K562 (cell line): ENCODE data around the gene SPATS2. TPM values are rescaled to one million over a fixed set of nuclear protein-coding genes. Genes with fewer than 3 reads are reported as not detected.

ENCODE experiments used
- ATAC-seq: fragments of 200-7000 bp; cut with Tn5 transposase; 3 replicates; pipeline ENCODE4 v1.9.1; 2020; ENCODE audit warnings: moderate library complexity
- BruUV-seq: library from RNA; stranded (reverse); fragments of 400-500 nt; replicated peaks from 2 replicates; lab custom pipeline; 2021; lab: Mats Ljungman, UMichigan
- CTCF ChIA-PET: fragments of 300-600 bp; formaldehyde crosslinking; extraction: SDS; loops from one replicate; lab custom pipeline; 2021; ENCODE audit warnings: low intra/inter-chr PET ratio; lab: Yijun Ruan, JAX
- POLR2A ChIA-PET: fragments of 300-600, 350-650 bp; sonication (Branson Sonifier 250); formaldehyde crosslinking; extraction: SDS; loops from one replicate; lab custom pipeline; 2021; ENCODE audit warnings: antibody characterized with exemption, inconsistent platforms; lab: Yijun Ruan, JAX
- DNase-seq, 4 experiments: peaks; one replicate each; pipeline versions ENCODE4 v3.0.0 to v3.0.0-alpha.2; 2011 to 2018; ENCODE audit warnings: low spot score in 3 of 4, mixed read lengths in 3 of 4; ENCODE audit errors: extremely low read depth in 1 of 4
- FAIRE-seq: peaks from 2 replicates; lab custom pipeline; 2011; peaks lifted over from hg19 to GRCh38; lab: Jason Lieb, UNC
- H2AFZ ChIP-seq: 2 replicates; pipeline ENCODE4 v1.6.0; 2011; ENCODE audit warnings: low read depth, low read length, control low read depth, inconsistent platforms
- H3K27ac ChIP-seq: fragments of 200-600 bp; 3 replicates; pipeline ENCODE4 v1.8.0; 2011; ENCODE audit warnings: low read depth, mild to moderate bottlenecking, control low read depth, inconsistent platforms, low read length, moderate library complexity, mixed read lengths; ENCODE audit errors: extremely low read depth
- H3K27me3 ChIP-seq, 2 experiments: fragments of 300-600 bp in 1 of 2; 2 replicates in 1 of 2; 3 replicates in 1 of 2; pipeline versions ENCODE4 v1.6.0 to v1.8.0; 2011; ENCODE audit warnings: inconsistent platforms in 2 of 2, low read length in 2 of 2, mild to moderate bottlenecking in 1 of 2, mixed read lengths in 1 of 2, moderate library complexity in 1 of 2; ENCODE audit not compliant: control insufficient read depth in 2 of 2, insufficient read depth in 2 of 2
- H3K36me3 ChIP-seq: fragments of 300-600 bp; 3 replicates; pipeline ENCODE4 v1.8.0; 2011; ENCODE audit warnings: mild to moderate bottlenecking, low read length, inconsistent platforms; ENCODE audit not compliant: control insufficient read depth, insufficient read depth
- H3K4me1 ChIP-seq, 2 experiments: fragments of 200-600 bp in 1 of 2; replicated peaks in 1 of 2; 2 replicates in 1 of 2; 3 replicates in 1 of 2; pipeline versions ENCODE4 v1.5.1 to v1.8.0; 2011; ENCODE audit warnings: inconsistent platforms in 2 of 2, low read length in 2 of 2, mild to moderate bottlenecking in 1 of 2, mixed read lengths in 1 of 2, moderate library complexity in 1 of 2; ENCODE audit not compliant: control insufficient read depth in 2 of 2, insufficient read depth in 2 of 2
- H3K4me2 ChIP-seq: 2 replicates; pipeline ENCODE4 v1.6.1; 2011; ENCODE audit warnings: low read length, control low read depth, inconsistent platforms, mixed read lengths; ENCODE audit not compliant: insufficient read depth
- H3K4me3 ChIP-seq: fragments of 200-600 bp; sonication (generic), shearing (Covaris generic); 2 replicates; pipeline ENCODE4 v1.5.1; 2016; ENCODE audit warnings: control low read depth, inconsistent platforms
- H3K79me2 ChIP-seq: fragments of 200-600 bp; 3 replicates; pipeline ENCODE4 v1.8.0; 2011; ENCODE audit warnings: low read length, inconsistent platforms; ENCODE audit not compliant: control insufficient read depth, insufficient read depth
- H3K9ac ChIP-seq, 2 experiments: 2 replicates each; pipeline versions ENCODE4 v1.6.0 to v1.6.1; 2011; ENCODE audit warnings: low read depth in 2 of 2, low read length in 2 of 2, control low read depth in 1 of 2, inconsistent platforms in 1 of 2, mild to moderate bottlenecking in 1 of 2, mixed read lengths in 1 of 2; ENCODE audit not compliant: insufficient read depth in 1 of 2
- H3K9me1 ChIP-seq: one replicate; pipeline ENCODE4 v1.6.0; 2011; ENCODE audit warnings: inconsistent platforms, mild to moderate bottlenecking, low read length, moderate library complexity; ENCODE audit not compliant: control insufficient read depth, insufficient read depth
- H3K9me3 ChIP-seq: replicated peaks from 2 replicates; pipeline ENCODE4 v1.5.1; 2011; ENCODE audit warnings: low read depth, low read length, inconsistent platforms; ENCODE audit not compliant: control insufficient read depth, insufficient read depth
- H4K20me1 ChIP-seq: replicated peaks from 2 replicates; pipeline ENCODE4 v1.6.1; 2011; ENCODE audit warnings: low read length, inconsistent platforms, mixed read lengths; ENCODE audit not compliant: control insufficient read depth, insufficient read depth
- CBX3 ChIP-seq, 2 experiments: IDR thresholded peaks; 1 replicate in 1 of 2; 2 replicates in 1 of 2; pipeline ENCODE4 v1.6.1; 2012; ENCODE audit warnings: inconsistent platforms in 2 of 2, low read length in 2 of 2, borderline replicate concordance in 1 of 2, control low read depth in 1 of 2
- ELF4 ChIP-seq: fragments of 450-650 bp; formaldehyde crosslinking; IDR thresholded peaks from 2 replicates; pipeline ENCODE4 v1.4.0; 2022; ENCODE audit warnings: missing genetic modification characterization
- FUS ChIP-seq: fragments of 200-400 bp; formaldehyde crosslinking; optimal IDR thresholded peaks from 2 replicates; pipeline ENCODE3; 2017; ENCODE audit warnings: low read depth, low read length
- PHF20 ChIP-seq: fragments of 450-650 bp; IDR thresholded peaks from 2 replicates; pipeline ENCODE4 v1.6.1; 2018; ENCODE audit not compliant: partially characterized antibody
- SIN3A ChIP-seq, 2 experiments: fragments of 150-350 bp in 1 of 2; IDR thresholded peaks; 2 replicates each; pipeline ENCODE4 v1.6.1; 2011 to 2016; ENCODE audit warnings: borderline replicate concordance in 2 of 2, low read depth in 2 of 2, low read length in 2 of 2, mild to moderate bottlenecking in 2 of 2, moderate library complexity in 2 of 2; ENCODE audit not compliant: control insufficient read depth in 1 of 2
- SIRT6 ChIP-seq: IDR thresholded peaks from one replicate; pipeline ENCODE4 v1.6.1; 2012; ENCODE audit warnings: low read depth, mild to moderate bottlenecking, control low read depth, inconsistent platforms, low read length, moderate library complexity
- XRCC3 ChIP-seq: fragments of 450-650 bp; IDR thresholded peaks from 2 replicates; pipeline ENCODE4 v1.6.1; 2017; ENCODE audit warnings: mild to moderate bottlenecking, moderate library complexity
- YBX1 ChIP-seq: fragments of 450-650 bp; IDR thresholded peaks from 2 replicates; pipeline ENCODE4 v1.7.1; 2016; ENCODE audit warnings: mild to moderate bottlenecking
- ZC3H4 ChIP-seq: sonication (generic); formaldehyde crosslinking; IDR thresholded peaks from 2 replicates; pipeline ENCODE4 v1.9.0; 2021; ENCODE audit warnings: missing genetic modification reagents, borderline replicate concordance
- ZNF197 ChIP-seq: fragments of 200-800 bp; sonication (Bioruptor generic); IDR thresholded peaks from 2 replicates; pipeline ENCODE4 v1.6.1; 2016; ENCODE audit warnings: low read depth, missing genetic modification characterization, missing compliant biosample characterization
- ZNF584 ChIP-seq: fragments of 200-800 bp; sonication (Bioruptor generic); IDR thresholded peaks from 2 replicates; pipeline ENCODE4 v1.6.1; 2016; ENCODE audit warnings: low read depth, mild to moderate bottlenecking, missing genetic modification characterization, missing compliant biosample characterization
- WGBS: fragments of 100-300 bp; shearing (Covaris generic); methylation state at CpG from one replicate; pipeline ENCODE4 v1.1.6; 2016; ENCODE audit warnings: low coverage, mixed read lengths; ENCODE audit not compliant: insufficient coverage; ENCODE audit errors: missing lambda C conversion rate; 5-methylcytosine and 5-hydroxymethylcytosine counted together
- in situ Hi-C: fragments of 300-500 bp; cut with MboI; formaldehyde crosslinking; loops from 4 replicates; pipeline ENCODE4 v1.15.0; 2018; ENCODE audit warnings: inconsistent platforms, mixed read lengths
- intact Hi-C: fragments of 100-400 bp; cut with micrococcal nuclease; formaldehyde crosslinking; loops from 2 replicates; pipeline ENCODE4 v1.14.2; 2022
- polyA plus RNA-seq, 8 experiments: library from polyadenylated mRNA; depleted of rRNA in 4 of 8; stranded (reverse) in 5 of 8; unstranded in 3 of 8; fragments of >200 nt; fragmentation: Nextera tagmentation in 2 of 8; fragmentation: Illumina TruSeq in 1 of 8; extraction: Ambion mirVana in 2 of 8; extraction: Trizol in 1 of 8; gene quantifications; 2 replicates each; pipeline versions ENCODE4 v1.2.1 to v1.2.3, GENCODE V29; 2011 to 2014; ENCODE audit warnings: inconsistent platforms in 1 of 8, missing spikeins in 1 of 8
- total RNA-seq, 7 experiments: library from RNA; depleted of rRNA in 6 of 7; stranded (reverse); fragments of >200 nt in 6 of 7; fragmentation: Illumina TruSeq in 2 of 7; extraction: Trizol in 2 of 7; gene quantifications; 2 replicates each; pipeline versions ENCODE4 v1.2.1 to v1.2.3, GENCODE V29; 2011 to 2021; ENCODE audit warnings: low replicate concordance in 1 of 7
- TF ChIP-seq, protein P1 (sequence below), 2 experiments: fragments of 450-650 bp in 1 of 2; sonication (generic) in 1 of 2; formaldehyde crosslinking in 1 of 2; IDR thresholded peaks in 1 of 2; conservative IDR thresholded peaks in 1 of 2; 2 replicates each; pipeline versions ENCODE4 v1.6.1 to v1.8.1; 2016 to 2023; ENCODE audit warnings: mild to moderate bottlenecking in 2 of 2, moderate library complexity in 2 of 2, inconsistent platforms in 1 of 2, missing genetic modification reagents in 1 of 2
- TF ChIP-seq, protein P2 (sequence below): fragments of 450-650 bp; IDR thresholded peaks from 2 replicates; pipeline ENCODE4 v1.6.1; 2016
- TF ChIP-seq, protein P3 (sequence below): sonication (generic); formaldehyde crosslinking; IDR thresholded peaks from 2 replicates; pipeline ENCODE4 v1.8.0; 2022; ENCODE audit warnings: mild to moderate bottlenecking, missing genetic modification reagents

SPATS2 gene
- total and polyA plus RNA-seq, 9 of the 15 experiments (the other 6 are each of a cell fraction or from before 2014, with no cell fraction given), result 5.4 to 48.2 (median 17.5) TPM

DNA sequence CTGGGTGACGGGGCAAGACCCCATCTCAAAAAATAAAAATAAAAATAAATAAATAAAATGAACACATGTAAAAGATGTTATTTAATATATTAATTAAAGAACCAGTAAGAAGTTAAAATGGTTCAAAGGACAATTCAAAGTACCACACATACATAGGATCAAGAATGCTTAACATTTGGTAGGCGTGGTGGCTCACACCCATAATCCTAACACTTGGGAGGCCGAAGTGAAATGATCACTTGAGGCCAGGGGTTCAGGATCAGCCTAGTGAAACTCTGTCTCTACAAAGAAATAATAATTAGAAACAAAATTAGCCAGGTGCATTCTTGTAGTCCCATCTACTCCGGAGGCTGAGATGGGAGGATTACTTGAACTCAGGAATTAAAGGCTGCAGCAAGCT, 53.3 kb downstream of the SPATS2 start:
- POLR2A ChIA-PET, result interaction anchor here (1.0 to 1.8 kb wide), 3 partner anchors 11 to 22 kb away, joined by 3 to 9 read pairs (median 5); no protein-coding TSS in a partner anchor
- H3K36me3 ChIP-seq, result no peaks in the 10 kb centered on the region
- no TSS peak for BruUV-seq
- H3K9ac ChIP-seq, result no peak overlapping the region
- FAIRE-seq, result no peak
- CTCF ChIA-PET, result no interaction called here
- H2AFZ ChIP-seq, result no peak overlapping the region
- ATAC-seq, result no peak
- no peak overlapping the region for H3K27ac ChIP-seq
- H3K4me3 ChIP-seq, result no peak overlapping the region
- no peaks in the 10 kb centered on the region for H3K27me3 ChIP-seq
- peaks cover 6% of the 10 kb centered on the region; the same call in 1 of the 3 replicates for H3K79me2 ChIP-seq
- in situ Hi-C loops (no loop called here), intact Hi-C loops (loop anchor here (5.0 kb wide), 1 partner anchor 53 kb away; the partner anchor contains the start of gene SPATS2)
- no peak for DNase-seq
- WGBS, result 93% methylated on average over 4 of the region's 4 CpGs
- H3K4me2 ChIP-seq, result no peak overlapping the region
- H3K9me1 ChIP-seq, result no peaks in the 10 kb centered on the region
- TF ChIP-seq, protein P1, sequence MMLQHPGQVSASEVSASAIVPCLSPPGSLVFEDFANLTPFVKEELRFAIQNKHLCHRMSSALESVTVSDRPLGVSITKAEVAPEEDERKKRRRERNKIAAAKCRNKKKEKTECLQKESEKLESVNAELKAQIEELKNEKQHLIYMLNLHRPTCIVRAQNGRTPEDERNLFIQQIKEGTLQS (IDR thresholded peaks at IDR 0.05), result no peak
- TF ChIP-seq, protein P1 (CRISPR knock-in tag; conservative IDR thresholded peaks at IDR 0.05), result no peak
- TF ChIP-seq ZNF197 (CRISPR knock-in tag), result no peak
- TF ChIP-seq ELF4 (CRISPR knock-in tag), result no peak
- no peak for TF ChIP-seq ZNF584 (CRISPR knock-in tag)
- no peak for TF ChIP-seq XRCC3
- TF ChIP-seq YBX1, result no peak
- no peak for TF ChIP-seq PHF20
- no peak for TF ChIP-seq SIN3A (IDR thresholded peaks at IDR 0.05; ENCODE audit: borderline replicate concordance in 2 of 2, control insufficient read depth in 1 of 2, low read depth in 2 of 2, low read length in 2 of 2)
- no peak for TF ChIP-seq SIRT6
- TF ChIP-seq CBX3 (IDR thresholded peaks at IDR 0.05; ENCODE audit: borderline replicate concordance in 1 of 2, low read length in 2 of 2), result no peak
- TF ChIP-seq, protein P2, sequence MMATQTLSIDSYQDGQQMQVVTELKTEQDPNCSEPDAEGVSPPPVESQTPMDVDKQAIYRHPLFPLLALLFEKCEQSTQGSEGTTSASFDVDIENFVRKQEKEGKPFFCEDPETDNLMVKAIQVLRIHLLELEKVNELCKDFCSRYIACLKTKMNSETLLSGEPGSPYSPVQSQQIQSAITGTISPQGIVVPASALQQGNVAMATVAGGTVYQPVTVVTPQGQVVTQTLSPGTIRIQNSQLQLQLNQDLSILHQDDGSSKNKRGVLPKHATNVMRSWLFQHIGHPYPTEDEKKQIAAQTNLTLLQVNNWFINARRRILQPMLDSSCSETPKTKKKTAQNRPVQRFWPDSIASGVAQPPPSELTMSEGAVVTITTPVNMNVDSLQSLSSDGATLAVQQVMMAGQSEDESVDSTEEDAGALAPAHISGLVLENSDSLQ, result no peak
- TF ChIP-seq, protein P3, sequence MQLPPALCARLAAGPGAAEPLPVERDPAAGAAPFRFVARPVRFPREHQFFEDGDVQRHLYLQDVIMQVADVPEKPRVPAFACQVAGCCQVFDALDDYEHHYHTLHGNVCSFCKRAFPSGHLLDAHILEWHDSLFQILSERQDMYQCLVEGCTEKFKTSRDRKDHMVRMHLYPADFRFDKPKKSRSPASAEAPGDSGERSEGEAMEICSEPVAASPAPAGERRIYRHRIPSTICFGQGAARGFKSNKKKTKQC (CRISPR knock-in tag), result no peak
- no peak for TF ChIP-seq ZC3H4 (CRISPR knock-in tag)
- no peak for TF ChIP-seq FUS
- no peaks in the 10 kb centered on the region for H3K9me3 ChIP-seq
- peaks cover 9 to 23% of the 10 kb centered on the region in 2 experiments for H3K4me1 ChIP-seq
- H4K20me1 ChIP-seq, result no peaks in the 10 kb centered on the region
